HG02840 (cell line): ENCODE results near the gene LYSMD1.

Source experiments
- ATAC-seq: cut with Tn5 transposase; IDR thresholded peaks from one replicate; pipeline ENCODE4 v1.9.1; 2021; ENCODE audit warnings: mild to moderate bottlenecking, moderate library complexity, moderate number of reproducible peaks; ENCODE audit not compliant: unreplicated experiment, low FRiP score

Gene LYSMD1

DNA sequence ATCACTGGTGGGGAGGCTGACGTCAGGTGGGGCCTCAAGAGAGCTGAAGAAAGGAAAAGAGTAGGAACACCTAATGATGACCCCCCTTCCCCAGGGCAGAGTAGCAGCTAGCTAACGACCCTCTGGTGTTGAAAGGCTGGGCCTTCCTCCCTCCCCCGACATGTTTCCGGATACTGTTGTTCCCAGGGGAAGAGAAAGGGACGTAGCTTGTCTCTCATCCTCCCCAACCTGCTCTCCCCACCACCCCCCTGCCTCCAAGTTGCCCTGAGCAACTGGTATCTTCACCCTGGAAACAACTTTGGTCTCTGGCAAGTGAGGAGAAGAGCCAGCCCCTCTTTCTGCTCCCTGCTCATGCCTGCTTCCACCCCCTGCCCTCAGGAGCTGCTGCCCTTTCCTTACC, 21.7 kb downstream of the LYSMD1 start:
- no peak for ATAC-seq

DNA sequence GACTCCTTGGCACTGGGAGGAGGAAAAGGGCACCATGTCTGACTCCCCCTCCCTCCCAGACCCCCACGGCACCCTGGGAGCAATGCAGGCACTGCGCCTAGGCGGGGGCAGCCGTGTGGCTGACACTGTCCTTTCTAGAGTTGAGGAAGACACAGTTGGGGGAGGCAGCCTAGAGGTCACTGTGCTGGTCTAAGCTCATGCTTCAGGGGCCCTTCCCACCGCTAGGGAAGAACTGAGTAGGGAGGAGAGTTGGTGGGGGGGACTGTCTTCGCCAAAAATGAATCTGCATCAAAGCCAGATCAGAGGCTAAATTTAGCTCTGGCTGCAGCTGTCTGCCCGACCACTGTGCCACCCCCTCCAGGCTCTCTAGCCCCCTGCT, 22.7 kb downstream of the LYSMD1 start:
- no peak for ATAC-seq

DNA sequence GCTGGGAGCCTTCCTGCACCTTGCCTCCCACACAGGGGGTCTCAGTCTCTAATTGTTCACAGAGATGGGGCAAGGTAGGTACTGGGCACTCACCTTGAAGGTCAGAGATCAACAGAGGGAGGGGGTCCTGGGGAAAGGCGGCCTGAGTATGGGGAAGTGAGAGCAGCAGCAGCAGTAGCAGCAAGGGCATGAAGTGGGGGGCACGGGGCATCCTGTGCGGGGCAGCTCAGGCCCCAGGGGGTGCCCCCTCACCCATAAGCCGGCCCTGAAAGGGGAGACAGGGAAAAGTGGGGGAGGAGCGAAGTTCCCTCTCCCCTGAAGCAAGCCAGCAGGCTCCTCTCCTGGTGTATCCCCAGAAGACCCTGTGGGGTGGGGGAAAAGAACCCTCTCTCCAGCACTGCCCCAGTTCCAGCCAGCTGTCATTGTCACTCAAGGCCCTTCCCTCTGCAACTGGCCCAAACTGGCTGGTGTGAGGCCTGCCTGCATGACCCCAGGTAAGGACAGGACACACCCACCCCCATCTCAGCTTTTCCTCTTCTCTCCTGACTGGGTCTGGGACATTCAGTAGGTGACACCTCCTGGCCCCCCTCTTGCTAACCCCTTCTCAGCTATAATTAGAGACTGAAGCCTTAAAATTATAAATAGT, 23.2 kb downstream of the LYSMD1 start:
- ATAC-seq = no peak

GRCh38 chr1:151137789-151138188, 27.9 kb downstream of the LYSMD1 start:
- no peak for ATAC-seq

GRCh38 chr1:151135433-151136385, 30.0 kb downstream of the LYSMD1 start:
- ATAC-seq = no peak

- no peak for ATAC-seq
Measured at GRCh38 chr1:151134991-151135390, 30.7 kb downstream of the LYSMD1 start.

DNA sequence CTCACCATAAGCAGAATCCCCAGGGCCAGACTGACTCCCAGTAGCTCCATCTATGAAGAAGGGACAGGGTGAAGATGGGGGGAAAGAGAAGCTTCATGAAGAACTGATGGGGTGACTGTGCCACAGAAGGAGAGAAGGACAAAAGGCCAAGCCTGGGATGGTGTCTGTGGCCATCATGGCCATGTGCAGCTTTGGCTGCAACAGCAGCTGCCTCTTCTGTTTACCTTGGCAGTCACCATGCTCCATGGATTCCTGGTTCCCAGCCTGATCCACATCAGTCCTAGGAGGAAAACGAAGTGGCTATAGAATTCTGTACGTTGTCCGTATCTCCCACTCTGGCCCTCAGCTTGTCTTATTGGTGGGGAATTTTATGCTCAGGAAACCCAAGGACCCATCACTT, 31.3 kb downstream of the LYSMD1 start:
- ATAC-seq = no peak

DNA sequence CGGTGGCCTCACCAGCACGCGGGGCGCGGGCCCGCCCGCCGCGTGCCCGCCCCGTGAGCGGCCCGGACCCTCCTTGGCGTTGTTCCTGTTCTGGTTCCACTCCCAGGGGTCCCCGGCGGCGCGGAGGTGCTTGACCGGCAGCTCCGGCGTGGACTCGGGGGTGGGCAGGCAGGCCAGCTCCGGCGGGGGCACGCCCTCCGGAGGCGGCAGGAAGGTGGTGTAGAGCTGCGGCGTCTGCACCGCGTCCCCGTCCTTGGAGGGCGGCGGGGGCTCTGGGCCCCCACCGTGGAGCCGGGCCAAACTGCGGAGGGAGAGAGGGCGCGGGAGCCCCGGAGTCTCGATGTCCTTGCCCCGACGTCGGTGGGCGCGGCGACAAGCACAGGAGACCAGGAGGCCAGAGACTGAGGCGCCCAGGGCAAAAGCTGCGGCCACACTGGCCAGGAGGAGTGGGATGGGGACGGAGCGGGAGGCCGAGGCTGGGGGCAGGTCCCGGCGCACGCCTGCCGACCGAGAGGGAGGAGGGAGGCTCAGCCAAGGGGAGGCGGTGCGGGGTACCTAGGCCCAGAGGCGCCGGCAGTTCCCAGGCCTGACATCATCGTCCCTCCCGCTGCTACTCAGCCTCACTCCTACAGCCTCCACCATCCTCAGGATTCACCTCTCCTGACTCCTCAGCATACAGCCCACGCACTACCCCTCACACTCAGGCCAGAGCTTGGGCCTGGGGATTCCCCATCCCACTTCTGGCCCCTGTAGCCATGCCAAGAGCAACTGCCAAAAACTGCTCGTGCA, 32.5 kb downstream of the LYSMD1 start:
- ATAC-seq = no peak

DNA sequence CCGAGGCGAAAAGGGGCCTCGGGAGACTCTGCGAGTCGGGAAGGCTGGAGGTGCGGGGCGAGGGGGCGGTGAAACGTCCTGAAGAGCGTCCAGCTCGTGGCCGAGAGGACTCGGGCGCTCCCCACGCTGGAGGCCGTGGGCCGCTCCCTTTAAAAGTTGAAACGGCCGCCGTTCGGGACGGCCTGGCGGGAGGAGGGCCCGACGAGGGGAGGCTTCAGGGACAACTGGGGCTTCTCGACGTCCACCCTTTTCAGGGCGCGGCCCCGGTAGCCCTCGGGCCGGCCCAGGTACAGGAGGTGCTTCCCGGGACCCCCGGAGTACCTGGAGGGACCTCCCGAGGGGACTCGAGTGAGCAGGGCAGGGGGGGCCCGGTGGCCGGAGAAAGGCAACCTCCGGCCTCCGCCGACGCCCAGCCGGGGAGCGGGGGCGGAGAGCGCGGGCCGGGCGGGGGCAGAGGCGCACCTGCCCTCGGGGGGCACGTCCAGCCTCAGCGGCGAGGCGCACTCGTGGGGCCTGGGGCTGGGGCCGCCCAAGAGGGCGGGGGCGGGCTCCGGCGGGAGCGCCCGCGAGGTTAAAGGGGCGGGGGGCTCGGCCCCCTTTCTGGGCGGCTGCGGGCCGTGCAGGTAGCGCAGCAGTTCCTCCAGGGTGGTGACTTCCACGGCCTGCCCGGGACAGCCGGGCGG, 33.2 kb downstream of the LYSMD1 start:
- no peak for ATAC-seq

GRCh38 chr1:151131701-151132334, 33.9 kb downstream of the LYSMD1 start:
- ATAC-seq = no peak

- ATAC-seq = no peak
Measured at GRCh38 chr1:151130987-151131586, 34.6 kb downstream of the LYSMD1 start.

DNA sequence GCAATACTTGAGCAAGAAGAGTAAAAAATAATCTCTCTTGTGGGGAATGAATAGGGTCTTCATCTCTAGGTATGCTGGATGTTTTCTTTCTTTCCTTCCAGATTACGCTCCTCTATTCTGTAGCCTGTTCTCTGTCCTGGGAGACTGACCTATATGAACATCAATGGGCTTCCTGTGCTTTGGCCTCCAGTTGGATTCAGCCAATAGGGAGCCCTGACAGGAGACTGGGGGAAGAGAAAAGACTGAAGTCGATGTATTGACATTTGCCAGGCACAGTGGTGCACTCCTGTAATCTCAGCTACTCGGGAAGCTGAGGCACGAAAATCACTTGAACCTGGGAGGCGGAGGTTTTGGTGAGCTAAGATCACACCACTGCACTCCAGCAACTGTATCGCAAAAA, 36.9 kb downstream of the LYSMD1 start:
- ATAC-seq = no peak

DNA sequence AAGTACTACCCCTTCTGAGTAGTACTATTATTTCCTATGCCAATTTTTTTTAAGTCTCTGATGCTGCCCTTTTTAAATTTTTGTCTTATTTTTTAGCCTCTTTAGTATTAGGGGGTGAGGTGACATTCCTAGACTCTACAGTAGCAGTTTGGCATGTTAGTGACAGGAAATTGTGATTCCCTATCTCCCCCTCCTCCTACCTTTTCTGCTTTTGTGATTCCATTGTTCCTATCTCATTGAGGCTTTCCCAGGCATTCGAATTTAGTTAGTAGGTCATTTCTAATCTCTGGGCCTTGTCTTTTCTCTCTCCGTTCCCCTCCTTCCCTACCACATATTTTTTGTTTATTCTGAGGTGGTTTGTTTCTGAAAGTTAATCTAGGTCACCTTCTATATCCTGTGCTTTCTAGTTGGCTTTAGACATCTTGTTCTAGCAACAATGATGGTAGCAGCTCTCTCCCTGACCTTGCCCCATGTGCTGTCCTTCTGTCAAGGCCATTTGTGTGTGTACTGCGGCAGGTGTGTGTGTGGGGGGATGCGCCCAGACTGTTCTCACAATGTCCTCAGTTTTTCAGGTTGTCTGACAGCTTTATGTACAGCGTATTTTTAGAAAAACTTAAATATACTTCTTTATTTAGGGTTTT, 40.8 kb downstream of the LYSMD1 start:
- no peak for ATAC-seq

DNA sequence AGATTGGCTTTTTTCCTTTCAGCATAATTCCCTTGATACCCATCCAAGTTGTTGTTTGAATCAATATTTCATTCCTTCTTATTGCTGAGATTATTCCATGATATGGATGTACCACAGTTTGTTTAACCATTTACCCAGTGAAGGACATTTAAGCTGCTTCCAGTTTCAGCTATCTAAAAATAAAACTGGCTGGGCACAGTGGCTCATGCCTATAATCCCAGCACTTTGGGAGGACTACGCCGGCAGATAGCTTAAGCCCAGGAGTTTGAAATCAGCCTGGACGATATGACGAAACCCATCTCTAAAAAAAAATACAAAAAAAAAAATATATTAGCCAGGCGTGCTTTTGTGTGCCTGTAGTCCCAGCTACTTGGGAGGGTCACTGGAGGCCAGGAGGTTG, 51.8 kb downstream of the LYSMD1 start:
- ATAC-seq = no peak
